HCT116 (cell line): ENCODE measurements around the gene FURIN. TPM values are rescaled to one million over a fixed set of nuclear protein-coding genes. Genes with fewer than 3 reads are reported as not detected.

ENCODE experiments used
- ATAC-seq: fragments of 200-7000 bp; cut with Tn5 transposase; 2 replicates; pipeline ENCODE4 v1.9.1; 2020; ENCODE audit warnings: mild to moderate bottlenecking, moderate library complexity
- BruUV-seq: library from RNA; stranded (reverse); fragments of 400-500 nt; replicated peaks from 2 replicates; lab custom pipeline; 2021; lab: Mats Ljungman, UMichigan
- CTCF ChIA-PET: fragments of 300-600 bp; sonication (Branson Sonifier 250); formaldehyde crosslinking; loops from one replicate; lab custom pipeline; 2021; ENCODE audit warnings: antibody characterized with exemption; lab: Charles Lee
- POLR2A ChIA-PET: fragments of 300-600, 350-600 bp; sonication (Branson Sonifier 250); formaldehyde crosslinking; loops from one replicate; lab custom pipeline; 2021; ENCODE audit warnings: antibody characterized with exemption; lab: Charles Lee
- RAD21 ChIA-PET, 2 experiments: fragments of 300-600 bp; sonication (Branson Sonifier 250); formaldehyde crosslinking; loops; one replicate each; lab custom pipeline; 2023; ENCODE audit warnings: low total read pairs in 2 of 2; ENCODE audit not compliant: uncharacterized antibody in 2 of 2, unreplicated experiment in 2 of 2, low non-redundant PET in 1 of 2; lab: Charles Lee
- DNase-seq: peaks from one replicate; pipeline ENCODE4 v3.0.0-alpha.2; 2010; ENCODE audit warnings: low read depth, low spot score
- H2AFZ ChIP-seq: fragments of 200-600 bp; shearing (Covaris generic), sonication (generic); 2 replicates; pipeline ENCODE4 v1.6.1; 2017; ENCODE audit warnings: low read depth, mixed run types, mixed read lengths, antibody characterized with exemption, low read length; ENCODE audit not compliant: poor library complexity, severe bottlenecking
- H3K27ac ChIP-seq: 2 replicates; pipeline ENCODE4 v1.5.1; 2012; ENCODE audit warnings: low read depth, low read length
- H3K27me3 ChIP-seq: fragments of 200-600 bp; sonication (generic); 2 replicates; pipeline ENCODE4 v1.6.1; 2016; ENCODE audit warnings: mixed run types, low read length, mixed read lengths; ENCODE audit not compliant: insufficient read depth
- H3K36me3 ChIP-seq, 2 experiments: fragments of 200-500 bp in 1 of 2; fragments of 200-600 bp in 1 of 2; sonication (Bioruptor generic) in 1 of 2; sonication (generic) in 1 of 2; 2 replicates each; pipeline versions ENCODE4 v1.5.1 to v1.6.1; 2014 to 2016; ENCODE audit warnings: low read length in 2 of 2, inconsistent platforms in 1 of 2, mixed read lengths in 1 of 2, mixed run types in 1 of 2; ENCODE audit not compliant: insufficient read depth in 2 of 2, control insufficient read depth in 1 of 2
- H3K4me1 ChIP-seq, 2 experiments: fragments of 200-600 bp in 1 of 2; sonication (generic) in 1 of 2; 2 replicates each; pipeline versions ENCODE4 v1.5.1 to v1.6.1; 2012 to 2017; ENCODE audit warnings: low read length in 2 of 2, inconsistent platforms in 1 of 2, mild to moderate bottlenecking in 1 of 2, mixed read lengths in 1 of 2, mixed run types in 1 of 2, moderate library complexity in 1 of 2; ENCODE audit not compliant: insufficient read depth in 2 of 2, control insufficient read depth in 1 of 2
- H3K4me2 ChIP-seq: fragments of 200-600 bp; sonication (generic); 2 replicates; pipeline ENCODE4 v1.6.1; 2017; ENCODE audit warnings: mixed run types, low read length, mixed read lengths
- H3K4me3 ChIP-seq, 2 experiments: fragments of 200-600 bp in 1 of 2; sonication (generic) in 1 of 2; replicated peaks in 1 of 2; 2 replicates each; pipeline ENCODE4 v1.5.1; 2011 to 2016; ENCODE audit warnings: low read length in 2 of 2, control low read depth in 1 of 2, low read depth in 1 of 2, mild to moderate bottlenecking in 1 of 2, mixed read lengths in 1 of 2, mixed run types in 1 of 2
- H3K79me2 ChIP-seq: fragments of 200-600 bp; sonication (generic); 2 replicates; pipeline ENCODE4 v1.6.1; 2017; ENCODE audit warnings: mild to moderate bottlenecking, mixed run types, low read length, moderate library complexity, mixed read lengths; ENCODE audit not compliant: insufficient read depth
- H3K9ac ChIP-seq: fragments of 200-600 bp; sonication (generic); 2 replicates; pipeline ENCODE4 v1.6.1; 2016; ENCODE audit warnings: low read length, mixed read lengths
- H3K9me2 ChIP-seq: fragments of 200-600 bp; sonication (generic), shearing (Covaris generic); 2 replicates; pipeline ENCODE4 v1.6.1; 2017; ENCODE audit warnings: mixed run types, mild to moderate bottlenecking, moderate library complexity; ENCODE audit not compliant: insufficient read depth
- H3K9me3 ChIP-seq, 2 experiments: fragments of 200-500 bp in 1 of 2; fragments of 200-600 bp in 1 of 2; sonication (Bioruptor generic) in 1 of 2; sonication (generic) in 1 of 2; 2 replicates each; pipeline ENCODE4 v1.6.1; 2014 to 2017; ENCODE audit warnings: low read length in 2 of 2, mixed read lengths in 2 of 2, inconsistent platforms in 1 of 2, low read depth in 1 of 2, mild to moderate bottlenecking in 1 of 2, mixed run types in 1 of 2, moderate library complexity in 1 of 2; ENCODE audit not compliant: control insufficient read depth in 1 of 2, insufficient read depth in 1 of 2
- H4K20me1 ChIP-seq: fragments of 200-600 bp; sonication (generic), shearing (Covaris generic); 2 replicates; pipeline ENCODE4 v1.6.1; 2017; ENCODE audit warnings: mixed run types, mild to moderate bottlenecking, moderate library complexity; ENCODE audit not compliant: insufficient read depth
- CBX3 ChIP-seq: IDR thresholded peaks from 2 replicates; pipeline ENCODE4 v1.6.1; 2012; ENCODE audit warnings: low read depth
- CEBPB ChIP-seq: IDR thresholded peaks from 2 replicates; pipeline ENCODE4 v1.6.1; 2012; ENCODE audit warnings: low read depth
- EGR1 ChIP-seq: IDR thresholded peaks from 2 replicates; pipeline ENCODE4 v1.6.1; 2012; ENCODE audit warnings: low read depth
- ELF1 ChIP-seq: IDR thresholded peaks from 2 replicates; pipeline ENCODE4 v1.6.1; 2012; ENCODE audit warnings: low read depth, borderline replicate concordance
- FOSL1 ChIP-seq: IDR thresholded peaks from 2 replicates; pipeline ENCODE4 v1.6.1; 2012; ENCODE audit warnings: low read depth
- JUND ChIP-seq: IDR thresholded peaks from 2 replicates; pipeline ENCODE4 v1.6.1; 2012
- POLR2A ChIP-seq: IDR thresholded peaks from 2 replicates; pipeline ENCODE4 v1.7.0; 2011; ENCODE audit warnings: borderline replicate concordance; ENCODE audit not compliant: insufficient read depth, insufficient read length; ENCODE audit errors: extremely low read depth
- POLR2AphosphoS5 ChIP-seq: IDR thresholded peaks from 2 replicates; pipeline ENCODE4 v1.6.1; 2011; ENCODE audit warnings: mild to moderate bottlenecking, low read depth, low read length, moderate library complexity
- RAD21 ChIP-seq: IDR thresholded peaks from 2 replicates; pipeline ENCODE4 v1.6.1; 2012; ENCODE audit warnings: low read depth, mild to moderate bottlenecking
- SIN3A ChIP-seq: IDR thresholded peaks from 2 replicates; pipeline ENCODE4 v1.6.1; 2012; ENCODE audit warnings: low read depth
- SRF ChIP-seq: IDR thresholded peaks from 2 replicates; pipeline ENCODE4 v1.6.1; 2012; ENCODE audit warnings: low read depth
- TCF7L2 ChIP-seq: IDR thresholded peaks from 2 replicates; pipeline ENCODE4 v1.7.0; 2011; ENCODE audit warnings: borderline replicate concordance, inconsistent platforms; ENCODE audit not compliant: insufficient read depth, insufficient read length; ENCODE audit errors: extremely low read depth
- YY1 ChIP-seq: IDR thresholded peaks from 2 replicates; pipeline ENCODE4 v1.6.1; 2011; ENCODE audit warnings: low read length, low read depth, moderate library complexity, mild to moderate bottlenecking; ENCODE audit not compliant: insufficient replicate concordance; ENCODE audit errors: extremely low read depth
- ZFX ChIP-seq: fragments of 450-650 bp; IDR thresholded peaks from 2 replicates; pipeline ENCODE4 v1.6.1; 2017
- ZNF274 ChIP-seq: fragments of 200-500 bp; sonication (Bioruptor generic); IDR thresholded peaks from 2 replicates; pipeline ENCODE4 v1.6.1; 2014; ENCODE audit warnings: mild to moderate bottlenecking, low read depth, low read length, inconsistent platforms
- intact Hi-C: fragments of 100-400 bp; cut with micrococcal nuclease; formaldehyde crosslinking; loops from 2 replicates; pipeline ENCODE4 v1.10.0; 2022
- total RNA-seq: library from RNA; stranded (reverse); gene quantifications from one replicate; pipeline ENCODE4 v1.2.1, GENCODE V29; 2021; ENCODE audit not compliant: unreplicated experiment
- TF ChIP-seq, protein P1 (sequence below): IDR thresholded peaks from 2 replicates; pipeline ENCODE4 v1.6.1; 2012
- TF ChIP-seq, protein P2 (sequence below), 3 experiments: fragments of 200-600 bp in 1 of 3; sonication (generic) in 1 of 3; IDR thresholded peaks in 2 of 3; conservative IDR thresholded peaks in 1 of 3; 2 replicates each; pipeline ENCODE4 v1.5.1; 2012 to 2017; ENCODE audit warnings: low read depth in 2 of 3, low read length in 2 of 3, antibody characterized with exemption in 1 of 3, borderline replicate concordance in 1 of 3, control low read depth in 1 of 3, mild to moderate bottlenecking in 1 of 3, mixed read lengths in 1 of 3, mixed run types in 1 of 3, moderate library complexity in 1 of 3; ENCODE audit not compliant: insufficient read depth in 1 of 3
- TF ChIP-seq, protein P3 (sequence below): IDR thresholded peaks from 2 replicates; pipeline ENCODE4 v1.6.1; 2012
- TF ChIP-seq, protein P4 (sequence below): IDR thresholded peaks from 2 replicates; pipeline ENCODE4 v1.6.1; 2012; ENCODE audit warnings: low read depth
- TF ChIP-seq, protein P5 (sequence below): IDR thresholded peaks from 2 replicates; pipeline ENCODE4 v1.6.1; 2011; ENCODE audit warnings: mild to moderate bottlenecking, low read length, moderate library complexity; ENCODE audit not compliant: insufficient replicate concordance; ENCODE audit errors: extremely low read depth

Gene FURIN
- total RNA-seq, 1 experiment from 2014 or later, result 42.0 TPM

DNA sequence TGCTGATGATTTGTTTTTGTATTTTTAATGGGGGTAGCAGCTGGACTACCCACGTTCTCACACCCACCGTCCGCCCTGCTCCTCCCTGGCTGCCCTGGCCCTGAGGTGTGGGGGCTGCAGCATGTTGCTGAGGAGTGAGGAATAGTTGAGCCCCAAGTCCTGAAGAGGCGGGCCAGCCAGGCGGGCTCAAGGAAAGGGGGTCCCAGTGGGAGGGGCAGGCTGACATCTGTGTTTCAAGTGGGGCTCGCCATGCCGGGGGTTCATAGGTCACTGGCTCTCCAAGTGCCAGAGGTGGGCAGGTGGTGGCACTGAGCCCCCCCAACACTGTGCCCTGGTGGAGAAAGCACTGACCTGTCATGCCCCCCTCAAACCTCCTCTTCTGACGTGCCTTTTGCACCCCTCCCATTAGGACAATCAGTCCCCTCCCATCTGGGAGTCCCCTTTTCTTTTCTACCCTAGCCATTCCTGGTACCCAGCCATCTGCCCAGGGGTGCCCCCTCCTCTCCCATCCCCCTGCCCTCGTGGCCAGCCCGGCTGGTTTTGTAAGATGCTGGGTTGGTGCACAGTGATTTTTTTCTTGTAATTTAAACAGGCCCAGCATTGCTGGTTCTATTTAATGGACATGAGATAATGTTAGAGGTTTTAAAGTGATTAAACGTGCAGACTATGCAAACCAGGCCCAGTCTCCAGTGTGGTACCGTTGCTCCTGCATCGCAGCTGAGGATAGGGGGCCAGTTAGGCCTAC, 14.6 kb downstream of the FURIN start:
- DNase-seq (no peak), ATAC-seq (no peak)
- no peak for TF ChIP-seq TCF7L2
- TF ChIP-seq POLR2AphosphoS5, result no peak
- TF ChIP-seq ZFX, result no peak
- no peak for TF ChIP-seq CBX3
- TF ChIP-seq RAD21, result no peak
- TF ChIP-seq SRF, result no peak
- TF ChIP-seq, protein P1, sequence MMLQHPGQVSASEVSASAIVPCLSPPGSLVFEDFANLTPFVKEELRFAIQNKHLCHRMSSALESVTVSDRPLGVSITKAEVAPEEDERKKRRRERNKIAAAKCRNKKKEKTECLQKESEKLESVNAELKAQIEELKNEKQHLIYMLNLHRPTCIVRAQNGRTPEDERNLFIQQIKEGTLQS, result no peak
- TF ChIP-seq ELF1, result no peak
- no peak for TF ChIP-seq EGR1
- no peak for TF ChIP-seq POLR2A
- no peak for TF ChIP-seq YY1
- TF ChIP-seq, protein P2, sequence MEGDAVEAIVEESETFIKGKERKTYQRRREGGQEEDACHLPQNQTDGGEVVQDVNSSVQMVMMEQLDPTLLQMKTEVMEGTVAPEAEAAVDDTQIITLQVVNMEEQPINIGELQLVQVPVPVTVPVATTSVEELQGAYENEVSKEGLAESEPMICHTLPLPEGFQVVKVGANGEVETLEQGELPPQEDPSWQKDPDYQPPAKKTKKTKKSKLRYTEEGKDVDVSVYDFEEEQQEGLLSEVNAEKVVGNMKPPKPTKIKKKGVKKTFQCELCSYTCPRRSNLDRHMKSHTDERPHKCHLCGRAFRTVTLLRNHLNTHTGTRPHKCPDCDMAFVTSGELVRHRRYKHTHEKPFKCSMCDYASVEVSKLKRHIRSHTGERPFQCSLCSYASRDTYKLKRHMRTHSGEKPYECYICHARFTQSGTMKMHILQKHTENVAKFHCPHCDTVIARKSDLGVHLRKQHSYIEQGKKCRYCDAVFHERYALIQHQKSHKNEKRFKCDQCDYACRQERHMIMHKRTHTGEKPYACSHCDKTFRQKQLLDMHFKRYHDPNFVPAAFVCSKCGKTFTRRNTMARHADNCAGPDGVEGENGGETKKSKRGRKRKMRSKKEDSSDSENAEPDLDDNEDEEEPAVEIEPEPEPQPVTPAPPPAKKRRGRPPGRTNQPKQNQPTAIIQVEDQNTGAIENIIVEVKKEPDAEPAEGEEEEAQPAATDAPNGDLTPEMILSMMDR (IDR thresholded peaks at IDR 0.05 in 2 of 3, conservative IDR thresholded peaks at IDR 0.05 in 1 of 3; ENCODE audit: borderline replicate concordance in 1 of 3, insufficient read depth in 1 of 3, low read depth in 2 of 3, low read length in 2 of 3), result no peak
- TF ChIP-seq ZNF274, result no peak
- no peak for TF ChIP-seq FOSL1
- TF ChIP-seq, protein P3, sequence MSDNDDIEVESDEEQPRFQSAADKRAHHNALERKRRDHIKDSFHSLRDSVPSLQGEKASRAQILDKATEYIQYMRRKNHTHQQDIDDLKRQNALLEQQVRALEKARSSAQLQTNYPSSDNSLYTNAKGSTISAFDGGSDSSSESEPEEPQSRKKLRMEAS, result no peak
- TF ChIP-seq, protein P4, sequence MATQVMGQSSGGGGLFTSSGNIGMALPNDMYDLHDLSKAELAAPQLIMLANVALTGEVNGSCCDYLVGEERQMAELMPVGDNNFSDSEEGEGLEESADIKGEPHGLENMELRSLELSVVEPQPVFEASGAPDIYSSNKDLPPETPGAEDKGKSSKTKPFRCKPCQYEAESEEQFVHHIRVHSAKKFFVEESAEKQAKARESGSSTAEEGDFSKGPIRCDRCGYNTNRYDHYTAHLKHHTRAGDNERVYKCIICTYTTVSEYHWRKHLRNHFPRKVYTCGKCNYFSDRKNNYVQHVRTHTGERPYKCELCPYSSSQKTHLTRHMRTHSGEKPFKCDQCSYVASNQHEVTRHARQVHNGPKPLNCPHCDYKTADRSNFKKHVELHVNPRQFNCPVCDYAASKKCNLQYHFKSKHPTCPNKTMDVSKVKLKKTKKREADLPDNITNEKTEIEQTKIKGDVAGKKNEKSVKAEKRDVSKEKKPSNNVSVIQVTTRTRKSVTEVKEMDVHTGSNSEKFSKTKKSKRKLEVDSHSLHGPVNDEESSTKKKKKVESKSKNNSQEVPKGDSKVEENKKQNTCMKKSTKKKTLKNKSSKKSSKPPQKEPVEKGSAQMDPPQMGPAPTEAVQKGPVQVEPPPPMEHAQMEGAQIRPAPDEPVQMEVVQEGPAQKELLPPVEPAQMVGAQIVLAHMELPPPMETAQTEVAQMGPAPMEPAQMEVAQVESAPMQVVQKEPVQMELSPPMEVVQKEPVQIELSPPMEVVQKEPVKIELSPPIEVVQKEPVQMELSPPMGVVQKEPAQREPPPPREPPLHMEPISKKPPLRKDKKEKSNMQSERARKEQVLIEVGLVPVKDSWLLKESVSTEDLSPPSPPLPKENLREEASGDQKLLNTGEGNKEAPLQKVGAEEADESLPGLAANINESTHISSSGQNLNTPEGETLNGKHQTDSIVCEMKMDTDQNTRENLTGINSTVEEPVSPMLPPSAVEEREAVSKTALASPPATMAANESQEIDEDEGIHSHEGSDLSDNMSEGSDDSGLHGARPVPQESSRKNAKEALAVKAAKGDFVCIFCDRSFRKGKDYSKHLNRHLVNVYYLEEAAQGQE, result no peak
- no peak for TF ChIP-seq CEBPB
- TF ChIP-seq SIN3A, result no peak
- TF ChIP-seq, protein P5, sequence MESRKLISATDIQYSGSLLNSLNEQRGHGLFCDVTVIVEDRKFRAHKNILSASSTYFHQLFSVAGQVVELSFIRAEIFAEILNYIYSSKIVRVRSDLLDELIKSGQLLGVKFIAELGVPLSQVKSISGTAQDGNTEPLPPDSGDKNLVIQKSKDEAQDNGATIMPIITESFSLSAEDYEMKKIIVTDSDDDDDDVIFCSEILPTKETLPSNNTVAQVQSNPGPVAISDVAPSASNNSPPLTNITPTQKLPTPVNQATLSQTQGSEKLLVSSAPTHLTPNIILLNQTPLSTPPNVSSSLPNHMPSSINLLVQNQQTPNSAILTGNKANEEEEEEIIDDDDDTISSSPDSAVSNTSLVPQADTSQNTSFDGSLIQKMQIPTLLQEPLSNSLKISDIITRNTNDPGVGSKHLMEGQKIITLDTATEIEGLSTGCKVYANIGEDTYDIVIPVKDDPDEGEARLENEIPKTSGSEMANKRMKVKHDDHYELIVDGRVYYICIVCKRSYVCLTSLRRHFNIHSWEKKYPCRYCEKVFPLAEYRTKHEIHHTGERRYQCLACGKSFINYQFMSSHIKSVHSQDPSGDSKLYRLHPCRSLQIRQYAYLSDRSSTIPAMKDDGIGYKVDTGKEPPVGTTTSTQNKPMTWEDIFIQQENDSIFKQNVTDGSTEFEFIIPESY, result no peak
- TF ChIP-seq JUND, result no peak
- peaks cover 1 to 3% of the 10 kb centered on the region in 2 experiments; a peak in 1 of 4 replicates for H3K36me3 ChIP-seq
- intact Hi-C loops, result no loop called here
- H3K4me2 ChIP-seq, result no peak overlapping the region
- H2AFZ ChIP-seq, result no peak overlapping the region
- H3K9me3 ChIP-seq, result no peaks in the 10 kb centered on the region
- BruUV-seq, result no TSS peak
- RAD21 ChIA-PET, result interaction anchor here in 1 of 2 experiments (0.6 kb wide), 1 partner anchor 566 kb away, joined by 5 read pairs; no protein-coding TSS in a partner anchor
- H3K27ac ChIP-seq, result no peak overlapping the region
- H3K79me2 ChIP-seq, result no peaks in the 10 kb centered on the region
- POLR2A ChIA-PET, result no interaction called here
- no peaks in the 10 kb centered on the region for H3K9me2 ChIP-seq
- H3K27me3 ChIP-seq, result no peaks in the 10 kb centered on the region
- H3K4me1 ChIP-seq, result peaks cover 0 to 3% of the 10 kb centered on the region in 2 experiments; a peak in 1 of 4 replicates
- H3K9ac ChIP-seq, result no peak overlapping the region
- H4K20me1 ChIP-seq, result no peaks in the 10 kb centered on the region
- CTCF ChIA-PET, result no interaction called here
- no peak overlapping the region for H3K4me3 ChIP-seq
